ENCODE measurements around the gene TMEM38A. TPM values are rescaled to one million over a fixed set of nuclear protein-coding genes. Genes with fewer than 3 reads are reported as not detected.

TMEM38A gene
- total RNA-seq: 1 to 10 TPM; 1.6 to 2.5 TPM

- DNase-seq (ENCODE audit: low spot score in 2 of 2) (peak; percentile 49 to 70), ATAC-seq (peak; percentile 1 to 11)
- Mint-ChIP-seq H3K9me3 (no peaks in the 10 kb centered on the region), H3K36me3 (peaks cover 9 to 15% of the 10 kb centered on the region in 2 donors), H3K27ac (peak within 1 kb of the TSS; percentile 91 to 94)
Measured at GRCh38 chr19:16660763-16661479, at the start of gene TMEM38A. Gene TMEM38A (plus strand): TSS chr19:16661139. CDS start chr19:16661218, 79 bp downstream.

DNA sequence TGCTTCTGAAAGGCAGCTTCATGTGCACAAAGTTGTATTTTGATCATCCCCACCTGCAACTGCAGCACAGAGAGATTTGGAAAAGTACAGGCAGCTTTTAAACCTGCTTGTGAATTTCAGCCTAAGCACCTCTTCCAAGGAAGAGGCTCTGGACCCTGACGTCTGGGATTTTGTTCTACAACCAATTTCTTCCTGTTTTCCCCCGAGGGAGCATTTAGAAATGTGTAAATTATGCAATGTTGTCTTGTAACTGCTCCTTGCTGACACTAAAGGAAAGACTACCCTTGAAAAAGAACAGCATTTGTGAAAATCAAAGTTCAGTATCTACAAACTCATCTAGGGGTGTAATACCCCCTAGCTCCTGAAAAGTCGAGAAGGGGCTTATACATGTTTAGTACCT lies 48.3 kb upstream of the TMEM38A start:
- Mint-ChIP-seq H3K9me3 (no peaks in the 10 kb centered on the region), H3K27ac (no peak overlapping the region), H3K36me3 (no peaks in the 10 kb centered on the region)
- ATAC-seq (no peak), DNase-seq (ENCODE audit: low spot score in 2 of 2) (no peak)

DNA sequence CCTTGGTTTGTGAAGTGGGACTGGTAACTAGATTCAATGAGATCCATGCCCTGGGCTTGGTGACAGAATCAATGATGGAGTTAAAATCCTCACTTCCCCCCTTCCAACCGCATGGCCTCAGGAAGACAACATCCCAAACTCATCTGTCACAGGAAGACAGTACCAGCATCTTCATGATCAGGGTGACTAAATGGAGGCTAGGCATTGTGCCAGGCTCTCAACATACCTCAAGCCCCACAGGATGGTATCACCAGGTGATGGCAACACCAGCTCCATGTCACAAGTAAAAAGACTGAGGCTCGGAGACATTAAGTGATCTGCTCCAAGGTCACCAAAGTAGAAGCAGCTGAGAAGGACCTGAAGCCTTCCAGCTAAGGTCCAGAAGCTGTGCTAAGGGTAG lies 47.1 kb upstream of the TMEM38A start:
- Mint-ChIP-seq H3K27ac (peak overlapping the region; percentile 20 to 22), H3K36me3 (no peaks in the 10 kb centered on the region), H3K9me3 (no peaks in the 10 kb centered on the region)
- ATAC-seq (no peak), DNase-seq (ENCODE audit: low spot score in 2 of 2) (no peak)

DNA sequence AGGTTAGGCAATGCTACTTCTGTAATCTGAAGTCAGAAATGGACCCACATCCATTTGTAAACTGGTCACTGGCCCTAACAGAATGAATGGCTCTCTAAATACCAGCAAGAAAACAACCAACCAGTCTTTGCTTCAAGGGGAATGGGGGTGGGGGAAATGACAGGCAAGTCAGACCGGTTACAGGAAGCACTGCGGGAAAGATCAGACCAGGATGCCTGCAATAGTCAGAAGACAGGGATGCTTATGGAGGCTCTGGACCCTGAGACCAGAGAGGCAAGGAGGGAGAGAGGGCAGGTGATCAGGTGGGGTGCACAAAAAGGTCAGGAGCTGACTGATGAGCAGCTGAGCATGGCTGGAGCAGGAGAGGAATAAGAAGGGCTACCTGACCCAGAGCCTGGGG lies 46.0 kb upstream of the TMEM38A start:
- DNase-seq (ENCODE audit: low spot score in 2 of 2): no peak
- Mint-ChIP-seq H3K9me3 (no peaks in the 10 kb centered on the region), H3K27ac (peak overlapping the region; percentile 5 to 10), H3K36me3 (no peaks in the 10 kb centered on the region)
- no peak for ATAC-seq

- DNase-seq (ENCODE audit: low spot score in 2 of 2) (no peak), ATAC-seq (peak; percentile 29 to 43)
- no peaks in the 10 kb centered on the region for H3K9me3 Mint-ChIP-seq
- no peak overlapping the region for H3K27ac Mint-ChIP-seq
- H3K36me3 Mint-ChIP-seq: no peaks in the 10 kb centered on the region
Measured at GRCh38 chr19:16615808-16616207, 45.1 kb upstream of the TMEM38A start.

- DNase-seq (ENCODE audit: low spot score in 2 of 2) (no peak), ATAC-seq (no peak)
- Mint-ChIP-seq H3K36me3 (no peaks in the 10 kb centered on the region), H3K9me3 (no peaks in the 10 kb centered on the region), H3K27ac (peak overlapping the region in 1 of 2 donors; percentile 57)
Measured at GRCh38 chr19:16618248-16618647, 42.7 kb upstream of the TMEM38A start.

DNA sequence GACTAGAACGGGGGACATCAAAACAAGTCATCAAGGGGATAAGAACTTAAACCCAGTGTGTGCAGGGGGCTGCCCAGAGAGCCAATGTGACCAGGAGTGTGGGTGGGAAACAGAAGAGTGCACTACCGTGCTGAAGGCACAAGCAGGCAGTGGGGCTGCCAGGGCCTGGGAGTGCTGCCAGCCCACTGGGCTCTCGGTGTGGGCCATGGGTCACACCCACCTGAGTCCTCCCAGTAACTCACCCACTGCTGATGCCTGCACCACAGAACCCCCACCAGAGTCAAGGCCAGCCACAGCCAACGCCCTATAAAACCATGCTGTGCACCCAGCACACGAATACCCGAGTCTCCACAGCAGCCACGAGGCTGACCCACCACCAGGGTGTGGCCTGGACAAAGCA lies 41.5 kb upstream of the TMEM38A start:
- peak in 1 of 2 donors; percentile 16 for ATAC-seq
- no peaks in the 10 kb centered on the region for H3K36me3 Mint-ChIP-seq
- H3K9me3 Mint-ChIP-seq: no peaks in the 10 kb centered on the region
- peak overlapping the region in 1 of 2 donors; percentile 79 for H3K27ac Mint-ChIP-seq
- no peak for DNase-seq (ENCODE audit: low spot score in 2 of 2)

- DNase-seq (ENCODE audit: low spot score in 2 of 2): no peak
- ATAC-seq: no peak
- peak overlapping the region in 1 of 2 donors; percentile 79 for H3K27ac Mint-ChIP-seq
- H3K9me3 Mint-ChIP-seq: no peaks in the 10 kb centered on the region
- peaks cover 0 to under 1% of the 10 kb centered on the region in 2 donors for H3K36me3 Mint-ChIP-seq
Measured at GRCh38 chr19:16620018-16620417, 40.9 kb upstream of the TMEM38A start.

- H3K36me3 Mint-ChIP-seq: peaks cover 4 to 6% of the 10 kb centered on the region in 2 donors
- ATAC-seq: no peak
- H3K9me3 Mint-ChIP-seq: no peaks in the 10 kb centered on the region
- no peak for DNase-seq (ENCODE audit: low spot score in 2 of 2)
- H3K27ac Mint-ChIP-seq: no peak overlapping the region
Measured at GRCh38 chr19:16620584-16620983, 40.4 kb upstream of the TMEM38A start.

DNA sequence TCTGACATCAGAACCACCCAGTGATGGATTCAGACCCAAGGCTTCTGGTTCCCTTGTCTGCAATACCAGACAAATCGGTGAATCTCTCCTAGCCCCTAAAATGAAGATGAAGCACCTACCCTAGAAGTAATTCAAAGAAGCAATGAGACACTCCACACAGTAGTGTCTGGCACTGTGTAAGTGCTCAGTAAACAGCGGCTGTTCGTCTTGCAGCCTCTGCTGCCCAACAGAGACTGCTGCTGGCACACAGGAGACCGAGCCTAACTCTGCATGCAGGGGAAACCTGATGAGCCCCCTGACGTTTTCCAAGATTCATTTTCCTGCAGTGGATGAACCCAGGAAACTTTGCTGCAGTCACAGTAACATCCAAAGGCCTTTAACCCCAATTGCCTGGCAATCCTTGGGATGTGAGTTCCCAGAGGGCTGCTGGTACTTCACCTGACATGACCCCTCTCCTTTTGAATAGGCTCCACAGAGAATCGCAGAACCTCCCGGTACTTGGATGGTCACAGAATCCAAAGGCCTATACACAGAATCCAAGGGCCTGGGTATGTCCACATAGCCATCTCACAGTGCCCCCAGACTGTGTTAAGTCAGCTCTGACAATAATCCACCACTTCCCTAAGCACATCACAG lies 39.7 kb upstream of the TMEM38A start:
- Mint-ChIP-seq H3K27ac (peak overlapping the region in 1 of 2 donors; percentile 46), H3K9me3 (no peaks in the 10 kb centered on the region), H3K36me3 (peaks cover 8 to 9% of the 10 kb centered on the region in 2 donors)
- DNase-seq (ENCODE audit: low spot score in 2 of 2) (no peak), ATAC-seq (no peak)

DNA sequence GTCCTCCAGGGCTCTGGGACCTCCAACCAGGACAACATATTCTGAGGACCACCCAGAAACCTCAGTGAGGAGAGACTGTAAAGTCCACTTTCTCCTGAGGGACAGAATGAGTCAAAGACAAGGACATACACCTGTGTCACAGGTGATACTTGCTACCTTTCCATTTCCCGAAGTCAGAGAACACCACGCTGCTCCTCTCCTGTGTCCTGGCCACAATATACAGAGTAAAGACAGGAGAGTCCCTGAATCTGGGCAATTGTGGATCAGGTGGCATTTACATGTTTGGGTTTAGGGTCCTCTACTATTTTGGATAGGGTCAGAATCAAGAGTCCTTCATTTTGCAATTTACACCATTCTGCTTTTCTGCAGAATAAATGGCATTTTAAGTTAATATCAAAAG lies 37.9 kb upstream of the TMEM38A start:
- Mint-ChIP-seq H3K9me3 (no peaks in the 10 kb centered on the region), H3K36me3 (peaks cover 18 to 20% of the 10 kb centered on the region in 2 donors), H3K27ac (no peak overlapping the region)
- DNase-seq (ENCODE audit: low spot score in 2 of 2) (no peak), ATAC-seq (no peak)

GRCh38 chr19:16623576-16623975 lies 37.4 kb upstream of the TMEM38A start:
- Mint-ChIP-seq H3K36me3 (peaks cover 18 to 20% of the 10 kb centered on the region in 2 donors), H3K9me3 (no peaks in the 10 kb centered on the region), H3K27ac (no peak overlapping the region)
- DNase-seq (ENCODE audit: low spot score in 2 of 2): no peak
- no peak for ATAC-seq

DNA sequence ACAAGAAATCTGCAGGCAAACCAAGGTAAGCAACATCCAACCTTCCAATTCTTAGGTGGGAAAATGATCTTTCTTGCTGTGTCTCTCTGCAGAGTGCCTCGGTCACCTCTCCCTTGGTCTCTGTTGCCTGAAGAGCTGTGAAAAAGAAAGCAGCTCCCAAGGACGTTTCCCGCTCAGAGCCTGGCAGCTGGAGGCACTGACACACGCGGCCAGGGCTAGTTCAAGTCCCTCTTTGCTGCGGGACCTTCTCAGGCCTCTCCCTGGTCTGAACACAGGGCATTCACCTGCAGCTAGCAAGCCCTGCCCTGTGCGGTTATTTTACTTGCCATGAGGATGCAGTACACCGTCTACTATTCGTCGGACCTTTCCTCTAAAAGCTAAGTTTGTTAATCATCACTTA lies 36.7 kb upstream of the TMEM38A start:
- H3K27ac Mint-ChIP-seq: no peak overlapping the region
- no peaks in the 10 kb centered on the region for H3K9me3 Mint-ChIP-seq
- no peak for DNase-seq (ENCODE audit: low spot score in 2 of 2)
- H3K36me3 Mint-ChIP-seq: peaks cover 18 to 20% of the 10 kb centered on the region in 2 donors
- ATAC-seq: no peak

DNA sequence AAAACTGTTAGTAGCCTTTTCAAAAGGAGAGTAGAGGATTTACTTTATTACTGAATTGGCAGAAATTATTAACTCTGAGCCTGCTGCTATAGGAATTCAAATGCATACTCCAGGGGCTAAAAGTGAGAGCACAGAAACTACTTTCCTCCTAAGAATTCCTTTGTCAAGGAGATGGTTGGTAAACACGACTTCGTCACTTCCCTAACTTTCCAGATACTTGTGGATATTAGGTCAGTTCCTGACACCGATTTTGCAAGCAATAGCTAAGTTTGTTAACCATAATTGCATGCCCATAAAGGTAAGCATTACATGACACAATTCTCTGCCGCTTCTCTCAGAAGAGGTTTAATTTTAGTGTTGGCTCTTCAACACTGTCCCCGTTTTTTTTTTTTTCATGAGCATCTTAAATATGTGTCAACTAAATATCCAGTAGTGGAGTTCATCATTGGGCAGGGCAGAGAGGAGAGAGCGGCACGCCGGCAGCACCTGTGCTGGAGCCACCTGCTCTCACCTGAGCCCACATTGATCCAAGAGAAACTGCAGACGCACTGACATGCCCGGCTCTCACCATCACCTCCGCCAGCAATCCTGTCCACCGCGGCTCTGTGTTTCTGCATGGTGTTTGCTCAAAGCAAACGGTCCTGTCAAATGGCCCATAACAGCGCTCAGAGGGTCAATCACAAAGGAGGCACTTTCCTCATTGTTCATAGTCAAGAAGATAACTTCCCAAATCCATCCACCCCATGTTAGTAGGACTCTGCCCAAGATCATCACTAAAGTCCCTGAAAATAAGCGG lies 35.6 kb upstream of the TMEM38A start:
- no peak for DNase-seq (ENCODE audit: low spot score in 2 of 2)
- ATAC-seq: no peak
- H3K36me3 Mint-ChIP-seq: peaks cover 18 to 20% of the 10 kb centered on the region in 2 donors
- H3K27ac Mint-ChIP-seq: peak overlapping the region; percentile 18 to 61
- no peaks in the 10 kb centered on the region for H3K9me3 Mint-ChIP-seq

DNA sequence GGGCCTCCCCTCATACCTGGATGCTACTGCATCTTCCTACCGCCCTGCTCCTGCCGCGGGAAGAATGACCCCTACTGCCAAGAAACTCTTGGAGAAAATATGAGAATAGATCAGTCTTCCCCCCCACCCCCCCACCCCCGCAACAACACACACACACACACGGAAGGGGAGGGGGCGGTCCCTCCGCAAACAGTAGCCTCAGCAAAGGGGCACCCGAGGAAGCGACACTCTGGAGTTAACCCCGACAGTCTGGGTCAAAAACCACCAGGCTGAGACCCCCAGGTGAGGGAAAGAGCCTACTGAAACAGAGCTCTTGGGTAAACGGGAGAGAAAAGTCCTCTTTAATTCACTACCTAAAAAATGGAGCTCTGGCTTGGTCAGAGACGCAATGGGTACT lies 34.1 kb upstream of the TMEM38A start:
- ATAC-seq (peak in 1 of 2 donors; percentile 6), DNase-seq (ENCODE audit: low spot score in 2 of 2) (peak; percentile 17 to 57)
- H3K36me3 Mint-ChIP-seq: peaks cover 18 to 20% of the 10 kb centered on the region in 2 donors
- no peaks in the 10 kb centered on the region for H3K9me3 Mint-ChIP-seq
- peak overlapping the region; percentile 97 to 98 for H3K27ac Mint-ChIP-seq

GRCh38 chr19:16627193-16627927 lies 33.6 kb upstream of the TMEM38A start:
- Mint-ChIP-seq H3K9me3 (no peaks in the 10 kb centered on the region), H3K36me3 (peaks cover 20 to 21% of the 10 kb centered on the region in 2 donors), H3K27ac (peak overlapping the region; percentile 97 to 98)
- no peak for ATAC-seq
- DNase-seq (ENCODE audit: low spot score in 2 of 2): peak; percentile 21 to 66

GRCh38 chr19:16627928-16628182 lies 33.1 kb upstream of the TMEM38A start:
- H3K27ac Mint-ChIP-seq: peak overlapping the region; percentile 36 to 97
- no peaks in the 10 kb centered on the region for H3K9me3 Mint-ChIP-seq
- DNase-seq (ENCODE audit: low spot score in 2 of 2) (no peak), ATAC-seq (peak in 1 of 2 donors; percentile 4)
- H3K36me3 Mint-ChIP-seq: peaks cover 20 to 26% of the 10 kb centered on the region in 2 donors
